GM12878 (cell line): ENCODE measurements around the gene DAPK2. TPM values are rescaled to one million over a fixed set of nuclear protein-coding genes. Genes with fewer than 3 reads are reported as not detected.
A peak's percentile ranks its signal among the peaks of the same experiment; 100 is the strongest.

ENCODE experiments used
- ATAC-seq: fragments of 200-7000 bp; cut with Tn5 transposase; 3 replicates; pipeline ENCODE4 v1.9.1; 2020; ENCODE audit warnings: mild to moderate bottlenecking, moderate library complexity
- BruUV-seq: library from RNA; stranded (reverse); fragments of 400-500 nt; replicated peaks from 2 replicates; lab custom pipeline; 2021; lab: Mats Ljungman, UMichigan
- CTCF ChIA-PET: fragments of 300-600 bp; sonication (Branson Sonifier 250); formaldehyde crosslinking; extraction: SDS; loops from one replicate; lab custom pipeline; 2021; ENCODE audit warnings: inconsistent platforms; lab: Yijun Ruan, JAX
- POLR2A ChIA-PET: fragments of 350-600 bp; formaldehyde crosslinking; extraction: SDS; loops from one replicate; lab custom pipeline; 2021; ENCODE audit warnings: inconsistent platforms; lab: Charles Lee
- RAD21 ChIA-PET: fragments of 300-600 bp; sonication (Branson Sonifier 250); formaldehyde crosslinking; loops from one replicate; lab custom pipeline; 2023; ENCODE audit warnings: antibody characterized with exemption; ENCODE audit not compliant: unreplicated experiment; lab: Charles Lee
- SMC1A ChIA-PET: fragments of 300-600 bp; sonication (Branson Sonifier 250); formaldehyde crosslinking; loops from one replicate; lab custom pipeline; 2023; ENCODE audit not compliant: unreplicated experiment, uncharacterized antibody; lab: Charles Lee
- DNase-seq: peaks from one replicate; pipeline ENCODE4 v3.0.0-alpha.2; 2011; ENCODE audit warnings: low read depth, low spot score
- FAIRE-seq: peaks from 3 replicates; lab custom pipeline; 2011; peaks lifted over from hg19 to GRCh38; lab: Jason Lieb, UNC
- H2AFZ ChIP-seq: 2 replicates; pipeline ENCODE4 v1.6.0; 2011; ENCODE audit warnings: low read depth, low read length, control low read depth; ENCODE audit not compliant: control insufficient read depth
- H3K27ac ChIP-seq: 2 replicates; pipeline ENCODE4 v1.5.1; 2011; ENCODE audit warnings: control low read depth; ENCODE audit not compliant: control insufficient read depth, insufficient read depth
- H3K27me3 ChIP-seq, 2 experiments: replicated peaks in 1 of 2; 2 replicates each; pipeline versions ENCODE4 v1.6.0 to v1.6.1; 2011; ENCODE audit warnings: low read length in 1 of 2; ENCODE audit not compliant: control insufficient read depth in 2 of 2, insufficient read depth in 2 of 2
- H3K36me3 ChIP-seq, 2 experiments: 2 replicates each; pipeline ENCODE4 v1.5.1; 2011; ENCODE audit warnings: low read length in 1 of 2; ENCODE audit not compliant: control insufficient read depth in 2 of 2, insufficient read depth in 2 of 2
- H3K4me1 ChIP-seq: 2 replicates; pipeline ENCODE4 v1.6.1; 2011; ENCODE audit warnings: mild to moderate bottlenecking, low read length, moderate library complexity, mixed read lengths; ENCODE audit not compliant: control insufficient read depth, insufficient read depth
- H3K4me2 ChIP-seq: 2 replicates; pipeline ENCODE4 v1.6.0; 2011; ENCODE audit warnings: control low read depth; ENCODE audit not compliant: control insufficient read depth, insufficient read depth
- H3K4me3 ChIP-seq: fragments of 200-600 bp; sonication (generic); 2 replicates; pipeline ENCODE4 v1.5.1; 2016
- H3K79me2 ChIP-seq: 2 replicates; pipeline ENCODE4 v1.6.0; 2011; ENCODE audit warnings: low read length; ENCODE audit not compliant: control insufficient read depth, insufficient read depth
- H3K9ac ChIP-seq: 2 replicates; pipeline ENCODE4 v1.8.0; 2011; ENCODE audit warnings: low read length, control low read depth, mixed read lengths; ENCODE audit not compliant: control insufficient read depth, insufficient read depth
- H3K9me3 ChIP-seq: replicated peaks from 3 replicates; pipeline ENCODE4 v1.5.1; 2011; ENCODE audit warnings: mild to moderate bottlenecking, low read length; ENCODE audit not compliant: control insufficient read depth, insufficient read depth
- H4K20me1 ChIP-seq: 2 replicates; pipeline ENCODE4 v1.6.0; 2011; ENCODE audit not compliant: control insufficient read depth, insufficient read depth
- E2F8 ChIP-seq: fragments of 450-650 bp; IDR thresholded peaks from 2 replicates; pipeline ENCODE4 v1.6.1; 2018; ENCODE audit warnings: mild to moderate bottlenecking, low read depth, moderate library complexity; ENCODE audit not compliant: partially characterized antibody
- EGR1 ChIP-seq, 2 experiments: IDR thresholded peaks; 1 replicate in 1 of 2; 2 replicates in 1 of 2; pipeline ENCODE4 v1.6.1; 2011 to 2012; ENCODE audit warnings: low read depth in 2 of 2, low read length in 2 of 2, borderline replicate concordance in 1 of 2, mild to moderate bottlenecking in 1 of 2, moderate library complexity in 1 of 2
- KLF5 ChIP-seq: fragments of 450-650 bp; IDR thresholded peaks from 2 replicates; pipeline ENCODE4 v1.6.1; 2014; ENCODE audit warnings: mild to moderate bottlenecking; ENCODE audit not compliant: partially characterized antibody
- NKRF ChIP-seq: fragments of 450-650 bp; conservative IDR thresholded peaks from 2 replicates; pipeline ENCODE4 v1.6.1; 2017; ENCODE audit warnings: mild to moderate bottlenecking, moderate library complexity
- PKNOX1 ChIP-seq: fragments of 450-650 bp; IDR thresholded peaks from 2 replicates; pipeline ENCODE4 v1.6.1; 2016; ENCODE audit warnings: mild to moderate bottlenecking
- PML ChIP-seq: IDR thresholded peaks from 2 replicates; pipeline ENCODE4 v1.6.1; 2012; ENCODE audit warnings: low read length, inconsistent platforms
- TARDBP ChIP-seq: IDR thresholded peaks from 2 replicates; pipeline ENCODE4 v1.6.1; 2016; ENCODE audit warnings: borderline replicate concordance
- ZBTB33 ChIP-seq: fragments of 450-650 bp; IDR thresholded peaks from 2 replicates; pipeline ENCODE4 v1.6.1; 2017; ENCODE audit warnings: mild to moderate bottlenecking
- WGBS: methylation state at CpG from one replicate; pipeline ENCODE4 v1.1.6; 2016; ENCODE audit warnings: low lambda C conversion rate; ENCODE audit not compliant: insufficient replicate concordance, insufficient coverage; ENCODE audit errors: missing lambda C conversion rate; 5-methylcytosine and 5-hydroxymethylcytosine counted together
- in situ Hi-C: fragments of 300-500 bp; cut with MboI; formaldehyde crosslinking; loops from 9 replicates; pipeline ENCODE4 v1.14.3; 2018; ENCODE audit warnings: mixed read lengths
- intact Hi-C: fragments of 100-400 bp; cut with micrococcal nuclease; formaldehyde crosslinking; loops from one replicate; pipeline ENCODE4 v1.14.2; 2022; ENCODE audit not compliant: unreplicated experiment
- polyA plus RNA-seq, 11 experiments: library from polyadenylated mRNA; depleted of rRNA in 4 of 11; unstranded in 6 of 11; stranded (reverse) in 5 of 11; fragments of >200 nt; fragmentation: Nextera tagmentation in 4 of 11; fragmentation: Illumina TruSeq in 1 of 11; extraction: Ambion mirVana in 4 of 11; extraction: Trizol in 1 of 11; gene quantifications; 1 replicate in 1 of 11; 2 replicates in 10 of 11; pipeline versions ENCODE4 v1.2.1 to v1.2.3, GENCODE V29; 2011 to 2016; ENCODE audit warnings: inconsistent platforms in 2 of 11, missing spikeins in 2 of 11, low read depth in 1 of 11
- total RNA-seq, 4 experiments: library from RNA; depleted of rRNA in 3 of 4; stranded (reverse); fragments of >200 nt in 3 of 4; fragmentation: Illumina TruSeq in 1 of 4; extraction: Trizol in 1 of 4; gene quantifications; 2 replicates each; pipeline versions ENCODE4 v1.2.1 to v1.2.3, GENCODE V29; 2013 to 2021

Gene DAPK2
- total and polyA plus RNA-seq, 10 of the 15 experiments (the other 5 are each of a cell fraction or from before 2014, with no cell fraction given) = 0.69 to 8.4 (median 4.1) TPM

- peak; percentile 25; the same call in 1 of the 2 replicates for TF ChIP-seq PKNOX1
- TF ChIP-seq TARDBP = no peak
Measured at GRCh38 chr15:63939531-63940130, 106.7 kb downstream of the DAPK2 start (continued).

GRCh38 chr15:63938486-63939061 is 107.7 kb downstream of the DAPK2 start:
- H4K20me1 ChIP-seq = no peaks in the 10 kb centered on the region
- POLR2A ChIA-PET = interaction anchor here (0.6 kb wide), 3 partner anchors 31 to 124 kb away, joined by 3 to 5 read pairs (median 3); no protein-coding TSS in a partner anchor
- H3K4me3 ChIP-seq = no peak overlapping the region
- RAD21 ChIA-PET = interaction anchor here (0.6 to 1.8 kb wide), 4 partner anchors 32 to 72 kb away, joined by 3 to 7 read pairs (median 4); no protein-coding TSS in a partner anchor
- intact Hi-C loops (no loop called here), in situ Hi-C loops (no loop called here)
- BruUV-seq = no TSS peak
- 88% methylated on average over 6 of the region's 6 CpGs for WGBS
- DNase-seq (no peak), ATAC-seq (no peak), FAIRE-seq (no peak)
- SMC1A ChIA-PET = interaction anchor here (0.6 to 2.7 kb wide), 9 partner anchors 9 to 186 kb away, joined by 3 to 11 read pairs (median 4); no protein-coding TSS in a partner anchor
- no peaks in the 10 kb centered on the region for H3K27me3 ChIP-seq
- H3K9me3 ChIP-seq = no peaks in the 10 kb centered on the region
- H3K27ac ChIP-seq = no peak overlapping the region
- no peaks in the 10 kb centered on the region for H3K79me2 ChIP-seq
- no peak overlapping the region for H3K9ac ChIP-seq
- H3K36me3 ChIP-seq = no peaks in the 10 kb centered on the region
- H2AFZ ChIP-seq = no peak overlapping the region
- no peak overlapping the region for H3K4me2 ChIP-seq
- CTCF ChIA-PET = interaction anchor here (1.3 to 1.6 kb wide), 2 partner anchors 10 to 34 kb away, joined by 4 to 8 read pairs; no protein-coding TSS in a partner anchor
- peaks cover 19% of the 10 kb centered on the region for H3K4me1 ChIP-seq
- TF ChIP-seq PML (no peak), E2F8 (no peak), NKRF (no peak), EGR1 (IDR thresholded peaks at IDR 0.05; ENCODE audit: borderline replicate concordance in 1 of 2, low read depth in 2 of 2, low read length in 2 of 2) (no peak), ZBTB33 (no peak), KLF5 (no peak)
